GM18951 (cell line): Measurements from ENCODE around the gene THAP11.

Experiments
- POLR2A ChIP-seq: IDR thresholded peaks from 4 replicates; pipeline ENCODE4 v1.6.1; 2011; ENCODE audit warnings: mild to moderate bottlenecking; ENCODE audit not compliant: insufficient read length, insufficient read depth; ENCODE audit errors: extremely low read depth
- in situ Hi-C: fragments of 300-500 bp; cut with MboI; formaldehyde crosslinking; loops from one replicate; pipeline ENCODE4 v1.12.0; 2022; ENCODE audit warnings: low sequenced_read_pairs, mixed read lengths, inconsistent platforms; ENCODE audit not compliant: unreplicated experiment

THAP11 gene

GRCh38 chr16:67877064-67877463 is 34.9 kb downstream of the THAP11 start:
- in situ Hi-C loops, result no loop called here
- TF ChIP-seq POLR2A, result no peak

DNA sequence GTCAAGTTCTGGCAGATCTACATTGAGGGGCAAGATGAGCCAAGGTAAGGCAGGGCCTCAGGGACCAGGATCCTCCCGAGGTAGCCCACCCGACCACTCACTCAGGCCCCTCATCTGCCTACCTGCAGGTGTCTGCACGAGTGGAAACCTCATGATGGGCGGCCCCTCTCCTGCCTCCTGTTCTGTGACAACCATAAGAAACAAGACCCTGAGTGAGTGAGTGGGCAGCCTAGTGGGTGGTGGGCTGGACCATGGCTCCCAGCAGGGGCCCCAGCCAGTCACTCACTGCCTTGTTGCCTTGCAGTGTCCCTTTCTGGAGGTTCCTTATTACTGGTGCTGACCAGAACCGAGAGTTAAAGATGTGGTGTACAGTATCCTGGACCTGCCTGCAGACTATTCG is 36.1 kb downstream of the THAP11 start:
- in situ Hi-C loops, result no loop called here
- TF ChIP-seq POLR2A, result no peak

- in situ Hi-C loops, result no loop called here
- TF ChIP-seq POLR2A, result no peak
These were observed 36.7 kb downstream of the THAP11 start for GRCh38 chr16:67878846-67879245.

DNA sequence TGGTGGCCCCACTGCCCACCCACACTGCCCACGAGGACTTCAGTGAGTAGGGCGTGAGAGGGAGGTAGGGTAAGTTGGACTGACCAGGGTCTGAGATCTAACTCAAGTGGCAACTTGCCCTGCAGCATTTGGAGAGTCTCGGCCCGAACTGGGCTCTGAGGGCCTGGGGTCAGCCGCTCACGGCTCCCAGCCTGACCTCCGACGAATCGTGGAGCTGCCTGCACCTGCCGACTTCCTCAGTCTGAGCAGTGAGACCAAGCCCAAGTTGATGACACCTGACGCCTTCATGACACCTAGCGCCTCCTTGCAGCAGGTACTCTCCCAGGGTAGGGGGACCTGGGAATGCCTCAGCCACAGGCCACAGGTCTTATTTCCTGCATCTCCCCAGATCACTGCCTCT is 37.3 kb downstream of the THAP11 start:
- in situ Hi-C loops, result no loop called here
- TF ChIP-seq POLR2A, result no peak

GRCh38 chr16:67879936-67880335 is 37.8 kb downstream of the THAP11 start:
- in situ Hi-C loops, result no loop called here
- no peak for TF ChIP-seq POLR2A

GRCh38 chr16:67880584-67880983 is 38.5 kb downstream of the THAP11 start:
- TF ChIP-seq POLR2A, result no peak
- in situ Hi-C loops, result no loop called here

GRCh38 chr16:67881621-67882161 is 39.6 kb downstream of the THAP11 start:
- in situ Hi-C loops, result no loop called here

DNA sequence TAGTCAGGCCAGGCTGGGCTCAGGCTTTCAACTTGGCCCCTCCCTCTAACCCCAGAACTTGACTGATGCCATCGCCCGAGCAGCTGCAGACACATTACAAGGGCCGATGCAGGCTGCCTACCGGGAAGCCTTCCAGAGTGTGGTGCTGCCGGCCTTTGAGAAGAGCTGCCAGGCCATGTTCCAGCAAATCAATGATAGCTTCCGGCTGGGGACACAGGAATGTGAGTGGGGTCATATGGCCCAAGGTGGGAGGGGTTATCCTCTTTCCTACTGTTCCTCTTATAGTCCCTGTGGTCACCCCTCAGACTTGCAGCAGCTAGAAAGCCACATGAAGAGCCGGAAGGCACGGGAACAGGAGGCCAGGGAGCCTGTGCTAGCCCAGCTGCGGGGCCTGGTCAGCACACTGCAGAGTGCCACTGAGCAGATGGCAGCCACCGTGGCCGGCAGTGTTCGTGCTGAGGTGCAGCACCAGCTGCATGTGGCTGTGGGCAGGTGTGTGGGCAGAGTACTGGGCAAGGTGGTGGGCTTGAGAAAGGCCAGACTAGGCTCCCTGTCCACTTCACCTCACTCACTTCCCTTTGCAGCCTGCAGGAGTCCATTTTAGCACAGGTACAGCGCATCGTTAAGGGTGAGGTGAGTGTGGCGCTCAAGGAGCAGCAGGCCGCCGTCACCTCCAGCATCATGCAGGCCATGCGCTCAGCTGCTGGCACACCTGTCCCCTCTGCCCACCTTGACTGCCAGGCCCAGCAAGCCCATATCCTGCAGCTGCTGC is 40.4 kb downstream of the THAP11 start:
- TF ChIP-seq POLR2A, result no peak
- in situ Hi-C loops, result no loop called here

More at GRCh38 chr16:67881621-67882161, 39.6 kb downstream of the THAP11 start:
- TF ChIP-seq POLR2A, result no peak

DNA sequence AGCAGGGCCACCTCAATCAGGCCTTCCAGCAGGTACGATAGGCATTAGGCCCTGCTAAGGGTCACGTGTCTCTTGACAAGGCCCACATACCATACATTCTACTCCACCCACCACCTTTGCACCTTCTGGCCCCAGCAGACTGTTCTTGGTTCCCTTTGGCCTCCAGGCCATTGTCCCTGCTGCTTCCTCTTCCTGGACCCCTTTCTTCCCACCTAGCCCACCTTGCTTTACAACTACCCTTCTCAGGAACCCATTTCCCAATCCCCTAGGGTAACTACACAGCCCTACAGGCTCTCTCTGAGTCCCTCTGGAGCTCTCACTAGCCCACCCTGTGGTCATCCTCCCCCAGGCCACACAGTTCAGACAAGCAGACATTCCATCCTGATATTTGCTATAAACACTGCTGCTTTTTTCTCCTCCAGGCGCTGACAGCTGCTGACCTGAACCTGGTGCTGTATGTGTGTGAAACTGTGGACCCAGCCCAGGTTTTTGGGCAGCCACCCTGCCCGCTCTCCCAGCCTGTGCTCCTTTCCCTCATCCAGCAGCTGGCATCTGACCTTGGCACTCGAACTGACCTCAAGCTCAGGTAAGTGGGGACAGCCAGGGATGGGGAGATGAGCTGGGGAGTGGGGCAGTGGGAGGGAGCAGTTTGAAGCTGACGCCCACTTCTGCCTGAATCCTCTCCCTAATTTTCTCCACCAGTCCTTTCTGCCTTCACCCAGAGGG is 41.2 kb downstream of the THAP11 start:
- in situ Hi-C loops, result no loop called here
- no peak for TF ChIP-seq POLR2A

GRCh38 chr16:67883872-67884261 is 41.7 kb downstream of the THAP11 start:
- TF ChIP-seq POLR2A, result no peak
- in situ Hi-C loops, result no loop called here

- in situ Hi-C loops, result no loop called here
These were observed 42.6 kb downstream of the THAP11 start, which contains the start of gene NRN1L for GRCh38 chr16:67884684-67885083. Gene NRN1L (plus strand): TSS chr16:67884885. CDS start chr16:67884904, 19 bp downstream.

DNA sequence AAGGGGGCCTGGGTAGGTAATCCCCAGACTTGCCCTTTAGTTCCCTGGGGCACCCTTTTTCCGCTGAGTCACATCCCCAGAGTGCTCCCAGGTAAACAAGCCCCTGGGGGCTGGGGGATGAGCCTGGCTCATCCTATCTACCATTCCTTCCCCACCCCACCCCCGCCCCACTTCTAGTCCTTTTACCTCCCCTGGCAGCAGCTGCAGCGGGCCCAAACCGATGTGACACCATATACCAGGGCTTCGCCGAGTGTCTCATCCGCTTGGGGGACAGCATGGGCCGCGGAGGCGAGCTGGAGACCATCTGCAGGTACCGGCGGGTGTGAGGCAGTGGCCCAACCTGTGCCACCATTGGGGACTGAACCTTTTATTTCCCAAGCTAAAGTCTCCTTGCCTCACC is 43.4 kb downstream of the THAP11 start:
- in situ Hi-C loops, result no loop called here
- TF ChIP-seq POLR2A, result no peak

More at GRCh38 chr16:67884684-67885083, 42.6 kb downstream of the THAP11 start, which contains the start of gene NRN1L:
- no peak for TF ChIP-seq POLR2A

DNA sequence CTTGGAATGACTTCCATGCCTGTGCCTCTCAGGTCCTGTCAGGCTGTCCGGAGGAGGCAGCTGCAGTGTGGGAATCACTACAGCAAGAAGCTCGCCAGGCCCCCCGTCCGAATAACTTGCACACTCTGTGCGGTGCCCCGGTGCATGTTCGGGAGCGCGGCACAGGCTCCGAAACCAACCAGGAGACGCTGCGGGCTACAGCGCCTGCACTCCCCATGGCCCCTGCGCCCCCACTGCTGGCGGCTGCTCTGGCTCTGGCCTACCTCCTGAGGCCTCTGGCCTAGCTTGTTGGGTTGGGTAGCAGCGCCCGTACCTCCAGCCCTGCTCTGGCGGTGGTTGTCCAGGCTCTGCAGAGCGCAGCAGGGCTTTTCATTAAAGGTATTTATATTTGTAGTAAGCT is 43.9 kb downstream of the THAP11 start:
- TF ChIP-seq POLR2A, result no peak
- in situ Hi-C loops, result no loop called here
